ENCODE measurements around the gene NETO2.

The NETO2 gene

GRCh38 chr16:47051031-47051430, 92.7 kb downstream of the NETO2 start:
- no peak for DNase-seq (ENCODE audit: extremely low read depth, low read depth)
- TF ChIP-seq CTCF (IDR thresholded peaks at IDR 0.05; ENCODE audit: low read depth, low read length, missing control alignments), result no peak
- no peak overlapping the region for H3K4me3 ChIP-seq (replicated peaks; ENCODE audit: low read depth, low read length)

- DNase-seq (ENCODE audit: extremely low read depth, low read depth), result no peak
- TF ChIP-seq CTCF (IDR thresholded peaks at IDR 0.05; ENCODE audit: low read depth, low read length, missing control alignments), result no peak
- no peak overlapping the region for H3K4me3 ChIP-seq (replicated peaks; ENCODE audit: low read depth, low read length)
Observed at GRCh38 chr16:47049901-47050583, 93.7 kb downstream of the NETO2 start.

- TF ChIP-seq CTCF (IDR thresholded peaks at IDR 0.05; ENCODE audit: low read depth, low read length, missing control alignments), result no peak
- H3K4me3 ChIP-seq (replicated peaks; ENCODE audit: low read depth, low read length), result no peak overlapping the region
- DNase-seq (ENCODE audit: extremely low read depth, low read depth), result no peak
Observed at GRCh38 chr16:47047524-47048203, 96.1 kb downstream of the NETO2 start.

GRCh38 chr16:47046726-47047523, 96.8 kb downstream of the NETO2 start:
- no peak for TF ChIP-seq CTCF (IDR thresholded peaks at IDR 0.05; ENCODE audit: low read depth, low read length, missing control alignments)
- no peak overlapping the region for H3K4me3 ChIP-seq (replicated peaks; ENCODE audit: low read depth, low read length)
- no peak for DNase-seq (ENCODE audit: extremely low read depth, low read depth)

GRCh38 chr16:47045459-47045858, 98.3 kb downstream of the NETO2 start:
- no peak for DNase-seq (ENCODE audit: extremely low read depth, low read depth)
- no peak overlapping the region for H3K4me3 ChIP-seq (replicated peaks; ENCODE audit: low read depth, low read length)
- no peak for TF ChIP-seq CTCF (IDR thresholded peaks at IDR 0.05; ENCODE audit: low read depth, low read length, missing control alignments)

- no peak for TF ChIP-seq CTCF (IDR thresholded peaks at IDR 0.05; ENCODE audit: low read depth, low read length, missing control alignments)
- DNase-seq (ENCODE audit: extremely low read depth, low read depth), result no peak
- H3K4me3 ChIP-seq (replicated peaks; ENCODE audit: low read depth, low read length), result no peak overlapping the region
Observed at GRCh38 chr16:47045023-47045422, 98.7 kb downstream of the NETO2 start.

Data from HFF-Myc (cell line).